Endothelial cell of umbilical vein (primary cell): ENCODE results near the gene MGLL. TPM values are rescaled to one million over a fixed set of nuclear protein-coding genes. Genes with fewer than 3 reads are reported as not detected.

Experiments
- BruUV-seq: library from RNA; stranded (reverse); fragments of 400-500 nt; replicated peaks from 2 replicates; lab custom pipeline; 2021; lab: Mats Ljungman, UMichigan
- CTCF ChIA-PET: fragments of 300-600, 350-600 bp; sonication (Branson Sonifier 250); formaldehyde crosslinking; loops from one replicate; lab custom pipeline; 2021; ENCODE audit warnings: antibody characterized with exemption, inconsistent platforms; lab: Charles Lee
- POLR2A ChIA-PET: fragments of 300-600, 350-600 bp; sonication (Branson Sonifier 250); formaldehyde crosslinking; loops from one replicate; lab custom pipeline; 2021; ENCODE audit warnings: antibody characterized with exemption, inconsistent platforms; lab: Charles Lee
- DNase-seq: peaks from one replicate; pipeline ENCODE4 v3.0.0-alpha.2; 2011; ENCODE audit warnings: low read depth, low spot score
- FAIRE-seq: peaks from 2 replicates; lab custom pipeline; 2011; peaks lifted over from hg19 to GRCh38; lab: Jason Lieb, UNC
- H2AFZ ChIP-seq: 2 replicates; pipeline ENCODE4 v1.6.0; 2012; ENCODE audit warnings: low read depth, low read length, control low read depth, inconsistent platforms
- H3K27ac ChIP-seq: 2 replicates; pipeline ENCODE4 v1.5.1; 2011; ENCODE audit warnings: low read depth, mild to moderate bottlenecking, control low read depth, low read length, moderate library complexity; ENCODE audit not compliant: insufficient read depth
- H3K27me3 ChIP-seq, 2 experiments: 2 replicates each; pipeline versions ENCODE4 v1.6.0 to v1.6.1; 2011; ENCODE audit warnings: low read length in 2 of 2, mixed read lengths in 1 of 2; ENCODE audit not compliant: control insufficient read depth in 2 of 2, insufficient read depth in 2 of 2
- H3K36me3 ChIP-seq, 2 experiments: 2 replicates in 1 of 2; 3 replicates in 1 of 2; pipeline ENCODE4 v1.5.1; 2011; ENCODE audit warnings: low read length in 2 of 2, mild to moderate bottlenecking in 1 of 2, moderate library complexity in 1 of 2; ENCODE audit not compliant: control insufficient read depth in 2 of 2, insufficient read depth in 2 of 2; ENCODE audit errors: extremely low read depth in 1 of 2
- H3K4me1 ChIP-seq: 3 replicates; pipeline ENCODE4 v1.5.1; 2011; ENCODE audit warnings: mild to moderate bottlenecking, low read length; ENCODE audit not compliant: control insufficient read depth, insufficient read depth; ENCODE audit errors: extremely low read depth
- H3K4me2 ChIP-seq: 2 replicates; pipeline ENCODE4 v1.6.1; 2011; ENCODE audit warnings: low read length, control low read depth, mixed read lengths; ENCODE audit not compliant: insufficient read depth
- H3K4me3 ChIP-seq, 3 experiments: fragments of 200-600 bp in 1 of 3; sonication (generic), shearing (Covaris generic) in 1 of 3; replicated peaks in 1 of 3; 2 replicates each; pipeline ENCODE4 v1.5.1; 2011 to 2016; ENCODE audit warnings: control low read depth in 3 of 3, low read length in 3 of 3, mild to moderate bottlenecking in 2 of 3, inconsistent platforms in 1 of 3, low read depth in 1 of 3, moderate library complexity in 1 of 3; ENCODE audit not compliant: insufficient read depth in 1 of 3
- H3K79me2 ChIP-seq: 2 replicates; pipeline ENCODE4 v1.6.0; 2012; ENCODE audit warnings: low read length, inconsistent platforms; ENCODE audit not compliant: control insufficient read depth, insufficient read depth
- H3K9ac ChIP-seq: replicated peaks from 2 replicates; pipeline ENCODE3; 2011; ENCODE audit warnings: low read length, control low read depth; ENCODE audit not compliant: insufficient read depth; ENCODE audit errors: extremely low read depth
- H3K9me1 ChIP-seq: replicated peaks from 3 replicates; pipeline ENCODE4 v1.6.0; 2011; ENCODE audit warnings: mild to moderate bottlenecking, low read length; ENCODE audit not compliant: control insufficient read depth, insufficient read depth; ENCODE audit errors: extremely low read depth
- H3K9me3 ChIP-seq: replicated peaks from 2 replicates; pipeline ENCODE4 v1.5.1; 2012; ENCODE audit warnings: low read length, inconsistent platforms; ENCODE audit not compliant: control insufficient read depth, insufficient read depth
- H4K20me1 ChIP-seq: replicated peaks from 2 replicates; pipeline ENCODE3; 2011; ENCODE audit warnings: mild to moderate bottlenecking, low read length; ENCODE audit not compliant: control insufficient read depth, insufficient read depth; ENCODE audit errors: extremely low read depth
- CTCF ChIP-seq, 2 donors: IDR thresholded peaks; 1 replicate in 1 of 2; 2 replicates in 1 of 2; pipeline ENCODE4 v1.5.1; 2011; ENCODE audit warnings: low read length in 2 of 2, mild to moderate bottlenecking in 2 of 2, moderate library complexity in 2 of 2, control low read depth in 1 of 2, inconsistent platforms in 1 of 2, low read depth in 1 of 2; ENCODE audit not compliant: insufficient read depth in 1 of 2; ENCODE audit errors: extremely low read depth in 1 of 2
- EZH2 ChIP-seq: IDR thresholded peaks from 2 replicates; pipeline ENCODE4 v1.6.1; 2012; ENCODE audit warnings: borderline replicate concordance, low read depth, mild to moderate bottlenecking, moderate library complexity, low read length, inconsistent platforms; ENCODE audit not compliant: severe bottlenecking
- FOS ChIP-seq: IDR thresholded peaks from 2 replicates; pipeline ENCODE4 v1.6.1; 2011; ENCODE audit warnings: mild to moderate bottlenecking, low read length, moderate library complexity, borderline replicate concordance; ENCODE audit not compliant: insufficient read depth
- GATA2 ChIP-seq: IDR thresholded peaks from 2 replicates; pipeline ENCODE4 v1.7.0; 2011; ENCODE audit warnings: low read depth, mild to moderate bottlenecking, moderate library complexity, mixed read lengths, low read length; ENCODE audit not compliant: insufficient read length, insufficient read depth
- JUN ChIP-seq: IDR thresholded peaks from 2 replicates; pipeline ENCODE4 v1.6.1; 2011; ENCODE audit warnings: borderline replicate concordance, low read depth; ENCODE audit not compliant: insufficient read length, insufficient read depth
- MAX ChIP-seq: IDR thresholded peaks from 2 replicates; pipeline ENCODE4 v1.6.1; 2011; ENCODE audit not compliant: insufficient read depth, insufficient read length
- MYC ChIP-seq: IDR thresholded peaks from one replicate; pipeline ENCODE4 v1.6.1; 2011; ENCODE audit warnings: mild to moderate bottlenecking, low read depth, low read length
- POLR2A ChIP-seq: IDR thresholded peaks from 2 replicates; pipeline ENCODE4 v1.6.1; 2012; ENCODE audit warnings: low read depth, mild to moderate bottlenecking, control low read depth, low read length
- POLR2AphosphoS5 ChIP-seq: IDR thresholded peaks from 2 replicates; pipeline ENCODE4 v1.6.1; 2012; ENCODE audit warnings: low read depth, mild to moderate bottlenecking, control low read depth, low read length, moderate library complexity; ENCODE audit not compliant: insufficient read depth
- dilution Hi-C: fragments of 300-500 bp; cut with MboI; formaldehyde crosslinking; loops from one replicate; pipeline ENCODE4 v1.15.0; 2019; ENCODE audit warnings: low sequenced_read_pairs; ENCODE audit not compliant: extremely low pct_ligation_motif_present
- intact Hi-C: fragments of 100-400 bp; cut with micrococcal nuclease; formaldehyde crosslinking; loops from one replicate; pipeline ENCODE4 v1.10.0; 2022
- polyA plus RNA-seq, 4 experiments: library from polyadenylated mRNA; depleted of rRNA in 3 of 4; stranded (reverse) in 3 of 4; unstranded in 1 of 4; fragments of >200 nt; gene quantifications; 2 replicates each; pipeline versions ENCODE4 v1.2.1 to v1.2.3, GENCODE V29; 2011 to 2012; ENCODE audit warnings: missing spikeins in 1 of 4
- total RNA-seq: library from RNA; stranded (reverse); gene quantifications from 2 replicates; pipeline ENCODE4 v1.2.3, GENCODE V29; 2021

MGLL gene
- total and polyA plus RNA-seq, 2 donors (not counting 3 experiments of a cell fraction or from before 2014, with no cell fraction given): 30.7 to 60.2 TPM

DNA sequence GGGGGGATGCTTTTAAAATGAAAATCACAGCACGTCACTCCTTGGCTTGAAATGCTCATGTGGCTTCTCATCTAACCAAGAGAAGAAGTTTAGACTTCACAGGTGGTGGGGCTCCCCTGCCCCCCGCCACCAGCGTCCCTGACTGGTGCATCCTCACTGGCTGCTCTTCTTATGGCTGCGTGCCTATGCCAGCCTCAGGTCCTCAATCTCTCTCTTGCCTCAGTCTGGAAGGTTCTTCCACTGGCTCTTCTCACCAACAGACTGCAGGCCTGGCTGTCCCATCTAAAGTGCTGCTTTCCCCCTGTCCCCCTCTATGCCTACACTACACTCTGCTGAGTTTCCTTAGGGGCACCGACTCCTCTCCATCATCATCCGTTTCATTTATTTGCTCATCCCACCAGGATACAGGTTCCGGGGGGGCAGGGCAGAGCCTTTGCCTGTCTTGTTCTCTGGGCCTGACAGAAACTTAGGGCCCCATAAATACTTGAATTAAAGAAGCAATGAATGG lies 128.9 kb downstream of the MGLL start:
- Histone ChIP-seq H3K9ac (no peak overlapping the region), H3K4me1 (peaks cover 19% of the 10 kb centered on the region), H2AFZ (no peak overlapping the region), H3K79me2 (no peaks in the 10 kb centered on the region), H3K9me3 (no peaks in the 10 kb centered on the region), H3K27me3 (no peaks in the 10 kb centered on the region), H3K4me2 (no peak overlapping the region), H3K36me3 (peaks cover 2 to 3% of the 10 kb centered on the region in 2 experiments), H3K4me3 (no peak overlapping the region), H3K27ac (no peak overlapping the region), H3K9me1 (no peaks in the 10 kb centered on the region), H4K20me1 (no peaks in the 10 kb centered on the region)
- dilution Hi-C loops: no loop called here
- POLR2A ChIA-PET: no interaction called here
- no peak for FAIRE-seq
- CTCF ChIA-PET: interaction anchor here (1.3 kb wide), 1 partner anchor 14 kb away, joined by 4 read pairs; no protein-coding TSS in a partner anchor
- no peak for TF ChIP-seq JUN
- TF ChIP-seq CTCF (IDR thresholded peaks at IDR 0.05; ENCODE audit: extremely low read depth in 1 of 2, insufficient read depth in 1 of 2, low read depth in 1 of 2, low read length in 2 of 2): no peak
- TF ChIP-seq POLR2A: no peak
- TF ChIP-seq FOS: no peak
- no peak for TF ChIP-seq MYC
- no peak for TF ChIP-seq MAX
- TF ChIP-seq GATA2: no peak
- no peak for TF ChIP-seq EZH2
- no peak for TF ChIP-seq POLR2AphosphoS5
- no TSS peak for BruUV-seq
- intact Hi-C loops: loop anchor here (10.0 kb wide), 1 partner anchor 281 kb away; no protein-coding TSS in a partner anchor
- DNase-seq: no peak
